T-cell (primary cell): ENCODE results near the gene SULF2. TPM values are rescaled to one million over a fixed set of nuclear protein-coding genes. Genes with fewer than 3 reads are reported as not detected.

Experiments
- ATAC-seq, 4 experiments: fragments of 200-7000 bp in 3 of 4; fragments of 150-1000 bp in 1 of 4; cut with Tn5 transposase; replicated peaks in 1 of 4; 1 replicate in 3 of 4; 2 replicates in 1 of 4; pipeline ENCODE4 v1.10.0; 2021; ENCODE audit warnings: moderate library complexity in 3 of 4, mild to moderate bottlenecking in 2 of 4, moderate number of reproducible peaks in 1 of 4
- CTCF ChIA-PET, 2 donors: fragments of 300-600 bp; sonication (Branson Sonifier 250); formaldehyde crosslinking; loops; one replicate each; lab custom pipeline; 2022; ENCODE audit warnings: antibody characterized with exemption in 2 of 2; lab: Charles Lee
- POLR2A ChIA-PET, 2 donors: fragments of 300-600 bp; sonication (Branson Sonifier 250); formaldehyde crosslinking; loops; one replicate each; lab custom pipeline; 2022; ENCODE audit warnings: antibody characterized with exemption in 2 of 2; lab: Charles Lee
- DNase-seq, 35 experiments: peaks; one replicate each; pipeline versions ENCODE4 v3.0.0 to v3.0.0-alpha.2; 2013 to 2023
- H3K27ac ChIP-seq: one replicate; pipeline ENCODE4 v1.5.1; 2013; ENCODE audit warnings: low read length
- H3K27me3 ChIP-seq, 2 experiments: replicated peaks in 1 of 2; 1 replicate in 1 of 2; 2 replicates in 1 of 2; pipeline versions ENCODE4 v1.6.1 to v1.7.0; 2013; ENCODE audit warnings: low read length in 1 of 2, mixed read lengths in 1 of 2; ENCODE audit not compliant: control insufficient read depth in 2 of 2, insufficient read depth in 2 of 2; ENCODE audit errors: extremely low read depth in 1 of 2
- H3K36me3 ChIP-seq, 2 donors: 1 replicate in 1 of 2; 2 replicates in 1 of 2; pipeline versions ENCODE4 v1.6.1 to v1.7.0; 2013; ENCODE audit warnings: low read length in 1 of 2; ENCODE audit not compliant: control insufficient read depth in 2 of 2, insufficient read depth in 1 of 2; ENCODE audit errors: extremely low read depth in 1 of 2
- H3K4me1 ChIP-seq, 2 experiments: 1 replicate in 1 of 2; 2 replicates in 1 of 2; pipeline versions ENCODE4 v1.6.1 to v1.7.0; 2013; ENCODE audit warnings: low read length in 2 of 2, mixed read lengths in 1 of 2; ENCODE audit not compliant: insufficient read depth in 2 of 2, control insufficient read depth in 1 of 2; ENCODE audit errors: extremely low read depth in 1 of 2
- H3K4me3 ChIP-seq, 2 donors: 1 replicate in 1 of 2; 2 replicates in 1 of 2; pipeline versions ENCODE4 v1.5.1 to v1.7.0; 2013; ENCODE audit warnings: mild to moderate bottlenecking in 2 of 2, low read length in 1 of 2, moderate library complexity in 1 of 2; ENCODE audit not compliant: control insufficient read depth in 1 of 2; ENCODE audit errors: extremely low read depth in 1 of 2
- H3K9me3 ChIP-seq: 2 replicates; pipeline ENCODE4 v1.7.0; 2013
- H3K27ac Mint-ChIP-seq, 2 donors: one replicate each; pipeline ENCODE4 v1.8.0; 2020 to 2021; ENCODE audit warnings: mild to moderate bottlenecking in 2 of 2, mixed read lengths in 2 of 2
- H3K27me3 Mint-ChIP-seq, 2 donors: one replicate each; pipeline ENCODE4 v1.8.0; 2021 to 2022; ENCODE audit warnings: mixed read lengths in 2 of 2
- H3K36me3 Mint-ChIP-seq: one replicate; pipeline ENCODE4 v1.8.0; 2021; ENCODE audit warnings: mixed read lengths
- H3K4me1 Mint-ChIP-seq, 3 donors: one replicate each; pipeline ENCODE4 v1.8.0; 2020 to 2022; ENCODE audit warnings: mixed read lengths in 3 of 3, mild to moderate bottlenecking in 1 of 3
- H3K4me3 Mint-ChIP-seq, 3 donors: one replicate each; pipeline ENCODE4 v1.8.0; 2020 to 2022; ENCODE audit warnings: mild to moderate bottlenecking in 3 of 3, mixed read lengths in 3 of 3, moderate library complexity in 3 of 3
- H3K9me3 Mint-ChIP-seq, 3 donors: one replicate each; pipeline ENCODE4 v1.8.0; 2020 to 2022; ENCODE audit warnings: mixed read lengths in 3 of 3
- WGBS: methylation state at CpG from one replicate; pipeline ENCODE4 v1.1.5; 2013; ENCODE audit warnings: missing lambda C conversion rate; ENCODE audit not compliant: insufficient coverage; 5-methylcytosine and 5-hydroxymethylcytosine counted together
- total RNA-seq, 35 experiments: library from RNA in 6 of 35; stranded (reverse) in 6 of 35; fragments of 120-200 nt in 1 of 35; gene quantifications; one replicate each; pipeline versions ENCODE4 v1.2.1 to v1.2.4 and lab custom pipeline; 2013 to 2026

SULF2 gene
- total RNA-seq, 5 donors from 2014 or later (not counting 1 experiment from before 2014, with no cell fraction given) = 0.76 to 1.7 (median 1.3) TPM

GRCh38 chr20:47667531-47668312, 117.6 kb downstream of the SULF2 start:
- ATAC-seq (no peak), DNase-seq (no peak)
- Mint-ChIP-seq H3K36me3 (no peaks in the 10 kb centered on the region), H3K4me1 (peaks cover 4 to 7% (median 7%) of the 10 kb centered on the region in 3 donors), H3K4me3 (no peak overlapping the region), H3K27ac (no peak overlapping the region), H3K27me3 (no peaks in the 10 kb centered on the region), H3K9me3 (no peaks in the 10 kb centered on the region)
- Histone ChIP-seq H3K27ac (no peak overlapping the region), H3K9me3 (no peaks in the 10 kb centered on the region), H3K4me1 (peaks cover 0 to 7% of the 10 kb centered on the region in 2 experiments), H3K4me3 (no peak overlapping the region), H3K27me3 (peaks cover 0 to 2% of the 10 kb centered on the region in 2 experiments), H3K36me3 (no peaks in the 10 kb centered on the region)
- ChIA-PET CTCF (no interaction called here), POLR2A (no interaction called here)
- 48% methylated on average over 13 of the region's 19 CpGs for WGBS

GRCh38 chr20:47667086-47667485, 118.2 kb downstream of the SULF2 start:
- Histone ChIP-seq H3K27me3 (peaks cover 0 to 2% of the 10 kb centered on the region in 2 experiments), H3K36me3 (peaks cover 0 to under 1% of the 10 kb centered on the region in 2 donors), H3K9me3 (no peaks in the 10 kb centered on the region), H3K4me3 (no peak overlapping the region), H3K27ac (no peak overlapping the region), H3K4me1 (peaks cover 0 to 7% of the 10 kb centered on the region in 2 experiments)
- Mint-ChIP-seq H3K27ac (no peak overlapping the region), H3K4me3 (no peak overlapping the region), H3K27me3 (no peaks in the 10 kb centered on the region), H3K36me3 (no peaks in the 10 kb centered on the region), H3K9me3 (no peaks in the 10 kb centered on the region), H3K4me1 (peaks cover 4 to 9% (median 7%) of the 10 kb centered on the region in 3 donors)
- 83% methylated on average over 2 of the region's 5 CpGs for WGBS
- DNase-seq (no peak), ATAC-seq (no peak)
- CTCF ChIA-PET = no interaction called here
- POLR2A ChIA-PET = no interaction called here

GRCh38 chr20:47666304-47666703, 119.0 kb downstream of the SULF2 start:
- 97% methylated on average over 19 of the region's 19 CpGs for WGBS
- ChIA-PET CTCF (no interaction called here), POLR2A (no interaction called here)
- Mint-ChIP-seq H3K27me3 (no peaks in the 10 kb centered on the region), H3K4me3 (no peak overlapping the region), H3K36me3 (peaks cover 1% of the 10 kb centered on the region), H3K27ac (no peak overlapping the region), H3K4me1 (peaks cover 4 to 9% (median 7%) of the 10 kb centered on the region in 3 donors), H3K9me3 (no peaks in the 10 kb centered on the region)
- peaks cover 0 to 7% of the 10 kb centered on the region in 2 experiments for H3K4me1 ChIP-seq
- no peak for ATAC-seq
- peaks cover 0 to 2% of the 10 kb centered on the region in 2 experiments for H3K27me3 ChIP-seq
- H3K4me3 ChIP-seq = no peak overlapping the region
- peaks cover 0 to 7% of the 10 kb centered on the region in 2 donors for H3K36me3 ChIP-seq
- no peaks in the 10 kb centered on the region for H3K9me3 ChIP-seq
- no peak for DNase-seq
- no peak overlapping the region for H3K27ac ChIP-seq

DNA sequence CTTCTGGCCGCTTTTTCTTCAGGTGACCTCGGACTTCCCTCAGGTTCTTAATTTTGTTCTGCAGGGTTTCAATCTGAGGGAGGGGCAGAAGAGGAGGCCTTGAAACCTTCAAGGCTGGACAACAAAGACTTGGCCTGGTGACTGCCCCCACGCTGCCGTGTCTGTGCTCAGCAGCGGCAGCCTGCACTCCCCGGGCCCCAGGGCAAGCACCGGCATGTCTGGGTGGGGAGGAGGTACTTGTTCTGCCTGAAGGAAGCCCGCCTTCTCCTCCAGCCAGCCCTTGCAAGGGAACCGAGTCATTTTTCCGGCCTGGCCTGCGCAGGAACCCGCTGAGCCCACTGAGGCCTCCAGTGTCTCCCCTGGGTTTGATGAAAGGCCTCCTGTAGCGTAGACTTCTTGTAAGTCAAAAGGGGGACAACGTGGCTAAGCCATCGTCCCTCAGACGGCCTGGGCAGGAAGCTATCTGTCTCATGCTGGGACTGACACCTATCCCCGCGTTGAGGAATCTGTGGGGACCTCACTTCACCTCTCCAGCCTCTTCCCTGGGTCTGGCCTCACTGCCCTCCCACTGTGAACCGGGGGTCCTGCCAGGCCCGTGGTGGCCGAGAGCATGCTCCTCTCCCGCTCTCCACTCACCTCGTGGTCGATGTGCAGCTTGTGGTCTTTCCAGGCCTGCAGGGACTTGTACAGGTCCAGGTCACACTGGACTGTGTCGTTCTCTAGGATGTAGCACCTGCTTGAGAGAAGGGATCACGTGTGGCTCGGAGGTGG, 119.9 kb downstream of the SULF2 start:
- WGBS = 96% methylated on average over 19 of the region's 27 CpGs

GRCh38 chr20:47664744-47665143, 120.5 kb downstream of the SULF2 start:
- Mint-ChIP-seq H3K27me3 (no peaks in the 10 kb centered on the region), H3K4me3 (no peak overlapping the region), H3K4me1 (peaks cover 4 to 9% (median 7%) of the 10 kb centered on the region in 3 donors), H3K9me3 (no peaks in the 10 kb centered on the region), H3K36me3 (peaks cover 7% of the 10 kb centered on the region), H3K27ac (no peak overlapping the region)
- CTCF ChIA-PET = interaction anchor here (2.0 kb wide), 2 partner anchors 956 to 957 kb away, joined by 6 to 21 read pairs; no protein-coding TSS in a partner anchor
- H3K9me3 ChIP-seq = no peaks in the 10 kb centered on the region
- peaks cover 0 to 12% of the 10 kb centered on the region in 2 donors for H3K36me3 ChIP-seq
- 91% methylated on average over 10 of the region's 12 CpGs for WGBS
- POLR2A ChIA-PET = no interaction called here
- no peak for ATAC-seq
- no peak overlapping the region for H3K27ac ChIP-seq
- H3K27me3 ChIP-seq = peaks cover 0 to 2% of the 10 kb centered on the region in 2 experiments
- H3K4me3 ChIP-seq = no peak overlapping the region
- H3K4me1 ChIP-seq = peaks cover 0 to 7% of the 10 kb centered on the region in 2 experiments
- DNase-seq = no peak

More for the DNA sequence above, 119.9 kb downstream of the SULF2 start:
- H3K27me3 ChIP-seq = peaks cover 0 to 2% of the 10 kb centered on the region in 2 experiments
- ChIA-PET CTCF (interaction anchor here (0.6 to 2.0 kb wide), 3 partner anchors 70 to 956 kb away, joined by 3 to 21 read pairs (median 6); no protein-coding TSS in a partner anchor), POLR2A (no interaction called here)
- peaks cover 0 to 7% of the 10 kb centered on the region in 2 experiments for H3K4me1 ChIP-seq
- no peak overlapping the region for H3K4me3 ChIP-seq
- H3K27me3 Mint-ChIP-seq = no peaks in the 10 kb centered on the region
- ATAC-seq (no peak), DNase-seq (no peak)
- H3K27ac Mint-ChIP-seq = no peak overlapping the region
- H3K4me3 Mint-ChIP-seq = no peak overlapping the region
- no peak overlapping the region for H3K27ac ChIP-seq
- H3K9me3 ChIP-seq = no peaks in the 10 kb centered on the region
- peaks cover 7% of the 10 kb centered on the region for H3K36me3 Mint-ChIP-seq
- peaks cover 4 to 9% (median 7%) of the 10 kb centered on the region in 3 donors for H3K4me1 Mint-ChIP-seq
- peaks cover 0 to 12% of the 10 kb centered on the region in 2 donors for H3K36me3 ChIP-seq
- H3K9me3 Mint-ChIP-seq = no peaks in the 10 kb centered on the region

GRCh38 chr20:47664068-47664437, 121.2 kb downstream of the SULF2 start:
- POLR2A ChIA-PET = no interaction called here
- Mint-ChIP-seq H3K9me3 (no peaks in the 10 kb centered on the region), H3K27ac (no peak overlapping the region), H3K36me3 (peaks cover 7% of the 10 kb centered on the region), H3K4me1 (peaks cover 4 to 9% (median 7%) of the 10 kb centered on the region in 3 donors), H3K4me3 (no peak overlapping the region), H3K27me3 (no peaks in the 10 kb centered on the region)
- Histone ChIP-seq H3K4me1 (peaks cover 0 to 7% of the 10 kb centered on the region in 2 experiments), H3K27ac (no peak overlapping the region), H3K27me3 (peaks cover 0 to 2% of the 10 kb centered on the region in 2 experiments), H3K36me3 (peaks cover 0 to 14% of the 10 kb centered on the region in 2 donors), H3K4me3 (no peak overlapping the region), H3K9me3 (no peaks in the 10 kb centered on the region)
- no CpG with 5 or more reads among the region's 2 CpGs for WGBS
- no peak for DNase-seq
- peak in 2 of 4 experiments; percentile 11 to 19 for ATAC-seq
- CTCF ChIA-PET = interaction anchor here (0.5 to 2.0 kb wide), 3 partner anchors 910 to 957 kb away, joined by 5 to 21 read pairs (median 6); no protein-coding TSS in a partner anchor
